UCSD-AML1 (cell line): ENCODE measurements around the gene EID3.
"Not testable (repeated sequence)": the region's sequence is repeated elsewhere in the genome, so short reads cannot be mapped to it uniquely, and the experiment has no call there.

Source experiments
- DNase-seq: peaks from one replicate; lab custom pipeline; 2025; ENCODE audit not compliant: unreplicated experiment; lab: John Stamatoyannopoulos, UW

Gene EID3

GRCh38 chr12:104310751-104311633, 7.5 kb downstream of the EID3 start:
- no peak for DNase-seq

DNA sequence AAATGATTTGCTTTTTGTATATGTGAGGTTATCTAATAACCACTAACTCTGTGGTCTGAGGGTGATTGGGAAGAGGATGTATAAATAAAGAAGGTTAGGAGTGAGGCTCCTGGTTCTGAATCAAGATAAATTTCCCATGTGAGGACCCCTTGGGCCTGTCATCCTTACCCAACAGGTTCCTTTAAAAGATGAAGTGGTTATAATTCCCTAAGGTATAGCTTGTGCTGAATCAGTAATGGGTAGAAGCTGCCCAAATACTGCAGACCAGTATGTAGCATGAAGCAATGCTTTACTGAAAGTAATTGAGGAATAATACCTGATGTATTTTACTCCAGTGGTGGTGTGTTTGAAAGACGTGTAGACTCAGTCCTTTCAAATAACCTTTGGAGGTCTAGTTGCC, 8.7 kb downstream of the EID3 start:
- no peak for DNase-seq

GRCh38 chr12:104312654-104313053, 9.1 kb downstream of the EID3 start:
- DNase-seq, result no peak

- DNase-seq, result no peak
These were observed 10.2 kb downstream of the EID3 start for GRCh38 chr12:104313568-104314241.

DNA sequence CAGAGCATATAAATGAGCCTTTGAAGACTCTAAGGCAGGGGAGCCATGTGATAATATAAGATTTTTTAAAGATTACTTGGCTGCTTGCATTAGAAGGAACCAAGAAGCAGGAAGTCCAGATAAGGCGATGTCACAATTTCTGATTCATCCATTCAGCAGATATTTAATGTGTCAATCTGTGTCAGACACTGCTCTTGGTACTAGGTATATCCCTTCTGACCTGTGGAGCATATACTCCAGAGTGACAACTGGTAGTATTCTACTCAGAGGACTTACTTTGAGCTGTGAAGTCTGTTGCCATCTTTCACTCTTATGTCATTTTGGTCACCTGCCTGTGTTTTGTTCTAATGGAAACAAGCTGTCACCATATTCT, 10.7 kb downstream of the EID3 start:
- DNase-seq, result no peak

GRCh38 chr12:104315326-104316224, 12.0 kb downstream of the EID3 start:
- no peak for DNase-seq

- no peak for DNase-seq
These were observed 13.4 kb downstream of the EID3 start for GRCh38 chr12:104316936-104317335.

- no peak for DNase-seq
These were observed 14.1 kb downstream of the EID3 start for GRCh38 chr12:104317538-104318210.

DNA sequence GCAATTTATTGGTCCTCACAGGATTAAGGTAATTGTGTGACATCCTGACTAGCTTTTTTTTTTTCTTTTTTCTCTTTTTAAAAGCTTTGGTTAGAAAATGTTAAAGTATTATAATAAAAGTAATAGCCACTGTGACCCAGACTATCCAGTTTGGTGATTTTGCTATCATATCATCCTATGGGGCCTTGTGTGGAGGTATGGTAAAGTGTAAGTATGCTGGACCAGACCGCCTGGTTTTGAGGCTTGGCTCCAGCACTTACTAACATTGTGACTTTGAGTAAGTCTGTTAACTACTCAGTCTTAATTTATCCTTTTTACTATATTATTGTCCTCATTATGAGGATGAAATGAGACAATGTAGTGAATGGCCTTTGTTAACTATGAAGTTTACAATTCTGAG, 15.5 kb downstream of the EID3 start:
- DNase-seq, result no peak

DNA sequence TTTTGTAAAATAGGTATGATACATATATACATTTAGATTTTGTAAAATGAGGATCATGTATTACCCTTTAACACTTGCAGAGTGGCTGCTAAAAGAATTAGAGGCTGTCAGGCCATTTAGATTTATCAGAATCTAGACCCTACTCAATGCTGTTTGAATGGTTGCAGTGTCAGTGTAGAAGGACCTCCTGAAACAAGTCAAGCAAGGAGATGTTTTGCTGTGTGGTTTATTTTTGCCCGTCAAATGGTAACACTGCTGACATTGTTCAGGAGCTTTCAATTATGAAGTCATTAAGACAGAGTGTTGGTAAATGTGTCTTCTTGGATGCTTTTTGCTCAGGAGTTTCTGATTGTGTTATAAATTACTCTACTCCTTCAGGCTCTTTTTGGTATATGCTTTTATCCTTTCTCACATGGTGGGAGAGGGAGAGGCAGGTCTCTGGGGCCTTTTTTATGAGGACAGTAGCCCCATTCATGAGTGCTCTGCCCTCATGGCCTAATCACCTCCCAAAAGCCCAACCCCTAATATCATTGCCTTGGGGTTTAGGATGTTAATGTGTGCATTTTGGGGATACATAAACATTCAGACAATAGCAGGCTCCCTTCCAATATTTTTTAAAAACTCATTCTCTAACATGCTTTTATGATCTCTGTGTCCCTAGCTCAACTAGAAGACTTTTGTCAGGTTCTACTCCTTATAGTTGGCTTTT, 16.5 kb downstream of the EID3 start:
- DNase-seq, result no peak

DNA sequence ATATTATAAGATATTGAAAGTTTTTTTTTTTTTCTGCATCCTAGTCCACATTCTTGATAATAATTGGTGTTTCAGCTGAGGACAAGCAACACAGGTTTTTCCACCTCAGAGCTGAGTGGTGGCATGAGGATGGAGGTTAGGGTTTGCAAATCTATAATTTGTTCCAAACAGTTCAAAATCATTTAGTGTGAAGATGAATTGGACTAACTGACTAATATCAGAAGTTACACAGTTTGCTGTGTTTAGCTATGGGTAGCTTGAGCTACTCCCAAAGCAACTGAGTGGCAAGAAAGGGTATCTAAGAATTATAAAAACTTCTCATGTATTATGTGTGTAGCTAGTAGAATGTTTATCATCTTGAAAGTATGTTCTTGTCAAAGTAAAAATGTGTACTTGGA, 17.1 kb downstream of the EID3 start:
- DNase-seq, result no peak

- no peak for DNase-seq
These were observed 18.4 kb downstream of the EID3 start for GRCh38 chr12:104321949-104322348.

- DNase-seq, result not testable (repeated sequence)
These were observed 19.0 kb downstream of the EID3 start for GRCh38 chr12:104322533-104322932.

DNA sequence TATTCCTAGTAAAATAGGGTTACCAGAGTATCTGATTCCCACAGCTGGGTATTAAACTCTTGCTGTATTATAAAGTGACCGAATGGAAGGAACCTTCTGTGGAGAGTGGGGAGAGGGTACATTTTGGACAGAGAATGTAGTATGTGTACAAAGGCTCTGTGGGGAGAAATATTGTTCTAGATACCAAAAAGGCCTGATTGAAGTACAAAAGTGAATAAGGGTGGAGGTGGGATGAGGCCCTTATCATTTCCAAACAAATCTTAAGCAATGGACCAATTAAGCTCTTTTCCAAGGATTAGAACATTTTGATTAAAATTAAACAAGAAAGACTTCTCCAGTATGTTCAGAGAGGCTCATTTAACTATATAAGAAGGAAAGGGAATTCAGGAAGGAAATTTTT, 20.4 kb downstream of the EID3 start:
- DNase-seq, result no peak

- not testable (repeated sequence) for DNase-seq
These were observed 24.7 kb downstream of the EID3 start for GRCh38 chr12:104328278-104328677.

- DNase-seq, result no peak
These were observed 25.3 kb downstream of the EID3 start for GRCh38 chr12:104328790-104329189.

DNA sequence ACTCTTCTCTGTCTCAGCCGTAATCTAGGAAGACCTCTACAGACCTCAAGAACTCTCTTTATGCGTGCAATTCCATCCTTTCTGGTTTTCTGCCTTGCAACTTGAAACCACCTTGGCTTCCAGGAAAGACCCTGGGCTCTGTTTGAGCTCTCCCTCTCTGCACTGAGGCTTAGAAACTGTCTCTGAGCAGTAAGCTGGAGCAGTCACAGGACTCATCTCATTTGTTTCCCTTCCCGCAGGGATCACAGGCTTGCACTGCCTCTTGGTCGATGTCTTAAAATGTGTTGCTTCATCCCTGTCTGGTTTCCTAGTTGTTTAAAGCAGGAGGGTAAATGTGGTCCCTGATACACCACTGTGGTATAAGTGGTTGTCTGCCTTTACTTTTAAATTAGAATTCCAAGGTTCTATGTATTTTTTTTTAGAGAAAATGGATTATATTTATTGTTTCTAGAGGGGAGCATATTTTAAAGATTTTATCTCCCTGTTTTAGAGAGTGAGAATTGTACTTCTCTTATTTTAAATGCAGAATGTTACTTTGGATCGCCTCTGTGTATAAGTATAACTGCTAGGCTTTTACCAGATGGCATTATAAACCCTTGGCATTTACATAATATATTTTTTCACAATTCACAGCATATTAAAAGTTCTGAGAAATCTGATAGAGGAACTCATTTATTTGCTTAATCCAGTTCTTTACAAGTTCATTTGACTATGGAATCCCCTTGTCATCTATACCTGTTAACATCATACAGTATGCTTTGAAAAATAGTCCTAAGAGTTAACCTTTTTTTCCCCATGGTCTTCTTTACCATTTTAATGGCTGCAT, 26.4 kb downstream of the EID3 start:
- no peak for DNase-seq

- DNase-seq, result no peak
These were observed 27.8 kb downstream of the EID3 start for GRCh38 chr12:104331376-104331775.

DNA sequence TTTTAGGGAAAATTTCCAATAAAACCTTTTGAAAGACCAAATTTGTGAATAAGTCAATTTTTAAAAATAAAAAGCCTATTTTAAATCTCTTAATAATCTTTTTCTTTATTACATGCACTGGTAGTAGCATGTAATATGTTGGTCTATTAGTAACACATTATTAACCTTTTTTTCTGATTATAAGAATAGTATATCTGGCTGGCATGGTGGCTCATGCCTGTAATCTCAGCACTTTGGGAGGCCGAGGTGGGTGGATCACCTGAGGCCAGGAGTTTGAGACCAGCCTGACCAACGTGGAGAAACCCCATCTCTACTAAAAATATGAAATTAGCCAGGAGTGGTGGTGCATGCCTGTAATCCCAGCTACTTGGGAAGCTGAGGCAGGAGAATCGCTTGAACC, 28.7 kb downstream of the EID3 start:
- DNase-seq, result not testable (repeated sequence)
